SHP77 (cell line): ENCODE data around the gene ZSCAN26.

Source experiments
- DNase-seq, 2 experiments: peaks; one replicate each; lab custom pipeline; 2025; lab: John Stamatoyannopoulos, UW

ZSCAN26 gene

GRCh38 chr6:28322661-28323060, 55.7 kb downstream of the ZSCAN26 start:
- no peak for DNase-seq

GRCh38 chr6:28323813-28324424, 57.0 kb downstream of the ZSCAN26 start:
- no peak for DNase-seq

GRCh38 chr6:28326371-28326948, 59.5 kb downstream of the ZSCAN26 start:
- DNase-seq = no peak
